GM12878 (cell line): Measurements from ENCODE around the gene VCP. TPM values are rescaled to one million over a fixed set of nuclear protein-coding genes. Genes with fewer than 3 reads are reported as not detected.

Experiments
- DPF2 ChIP-seq: fragments of 450-650 bp; IDR thresholded peaks from 2 replicates; pipeline ENCODE4 v1.6.1; 2017; ENCODE audit warnings: mild to moderate bottlenecking
- IKZF1 ChIP-seq: fragments of 450-650 bp; conservative IDR thresholded peaks from 2 replicates; pipeline ENCODE4 v1.6.1; 2017; ENCODE audit warnings: antibody characterized with exemption, mild to moderate bottlenecking
- MYB ChIP-seq: fragments of 150-350 bp; IDR thresholded peaks from 2 replicates; pipeline ENCODE4 v1.6.1; 2014; ENCODE audit warnings: mild to moderate bottlenecking, low read depth, low read length, borderline replicate concordance
- POLR2A ChIP-seq: IDR thresholded peaks from 2 replicates; pipeline ENCODE4 v1.6.1; 2011; ENCODE audit warnings: low read depth, mild to moderate bottlenecking, low read length
- SIN3A ChIP-seq: IDR thresholded peaks from 2 replicates; pipeline ENCODE4 v1.6.1; 2012; ENCODE audit warnings: low read depth, low read length, improper control_type of control experiment
- SMARCA5 ChIP-seq: fragments of 450-650 bp; IDR thresholded peaks from 2 replicates; pipeline ENCODE4 v1.6.1; 2017; ENCODE audit warnings: mild to moderate bottlenecking
- SP1 ChIP-seq: IDR thresholded peaks from one replicate; pipeline ENCODE4 v1.6.1; 2011; ENCODE audit warnings: low read depth, low read length
- STAT1 ChIP-seq: fragments of 450-650 bp; conservative IDR thresholded peaks from 2 replicates; pipeline ENCODE4 v1.6.1; 2014; ENCODE audit warnings: antibody characterized with exemption, mild to moderate bottlenecking
- ZNF274 ChIP-seq: IDR thresholded peaks from one replicate; pipeline ENCODE4 v1.8.0; 2011; ENCODE audit not compliant: insufficient read length, insufficient read depth
- polyA plus RNA-seq, 11 experiments: library from polyadenylated mRNA; depleted of rRNA in 4 of 11; unstranded in 6 of 11; stranded (reverse) in 5 of 11; fragments of >200 nt; fragmentation: Nextera tagmentation in 4 of 11; fragmentation: Illumina TruSeq in 1 of 11; extraction: Ambion mirVana in 4 of 11; extraction: Trizol in 1 of 11; gene quantifications; 1 replicate in 1 of 11; 2 replicates in 10 of 11; pipeline versions ENCODE4 v1.2.1 to v1.2.3, GENCODE V29; 2011 to 2016; ENCODE audit warnings: inconsistent platforms in 2 of 11, missing spikeins in 2 of 11, low read depth in 1 of 11
- total RNA-seq, 4 experiments: library from RNA; depleted of rRNA in 3 of 4; stranded (reverse); fragments of >200 nt in 3 of 4; fragmentation: Illumina TruSeq in 1 of 4; extraction: Trizol in 1 of 4; gene quantifications; 2 replicates each; pipeline versions ENCODE4 v1.2.1 to v1.2.3, GENCODE V29; 2013 to 2021
- TF ChIP-seq, protein P1 (sequence below): fragments of 450-650 bp; IDR thresholded peaks from 2 replicates; pipeline ENCODE4 v1.6.1; 2018; ENCODE audit warnings: borderline replicate concordance, mild to moderate bottlenecking; ENCODE audit not compliant: partially characterized antibody
- TF ChIP-seq, protein P2 (sequence below): IDR thresholded peaks from 2 replicates; pipeline ENCODE4 v1.6.1; 2011; ENCODE audit warnings: low read depth, low read length, improper control_type of control experiment, borderline replicate concordance
- TF ChIP-seq, protein P3 (sequence below): IDR thresholded peaks from 2 replicates; pipeline ENCODE4 v1.6.1; 2012; ENCODE audit warnings: low read depth, low read length, improper control_type of control experiment
- TF ChIP-seq, protein P4 (sequence below): IDR thresholded peaks from 2 replicates; pipeline ENCODE4 v1.6.1; 2012; ENCODE audit warnings: low read depth, low read length, improper control_type of control experiment
- TF ChIP-seq, protein P5 (sequence below): fragments of 450-650 bp; conservative IDR thresholded peaks from 2 replicates; pipeline ENCODE4 v1.6.1; 2017; ENCODE audit warnings: mild to moderate bottlenecking, moderate library complexity

VCP gene
- total and polyA plus RNA-seq, 10 of the 15 experiments (the other 5 are each of a cell fraction or from before 2014, with no cell fraction given): 7.4 to 327 (median 244) TPM

DNA sequence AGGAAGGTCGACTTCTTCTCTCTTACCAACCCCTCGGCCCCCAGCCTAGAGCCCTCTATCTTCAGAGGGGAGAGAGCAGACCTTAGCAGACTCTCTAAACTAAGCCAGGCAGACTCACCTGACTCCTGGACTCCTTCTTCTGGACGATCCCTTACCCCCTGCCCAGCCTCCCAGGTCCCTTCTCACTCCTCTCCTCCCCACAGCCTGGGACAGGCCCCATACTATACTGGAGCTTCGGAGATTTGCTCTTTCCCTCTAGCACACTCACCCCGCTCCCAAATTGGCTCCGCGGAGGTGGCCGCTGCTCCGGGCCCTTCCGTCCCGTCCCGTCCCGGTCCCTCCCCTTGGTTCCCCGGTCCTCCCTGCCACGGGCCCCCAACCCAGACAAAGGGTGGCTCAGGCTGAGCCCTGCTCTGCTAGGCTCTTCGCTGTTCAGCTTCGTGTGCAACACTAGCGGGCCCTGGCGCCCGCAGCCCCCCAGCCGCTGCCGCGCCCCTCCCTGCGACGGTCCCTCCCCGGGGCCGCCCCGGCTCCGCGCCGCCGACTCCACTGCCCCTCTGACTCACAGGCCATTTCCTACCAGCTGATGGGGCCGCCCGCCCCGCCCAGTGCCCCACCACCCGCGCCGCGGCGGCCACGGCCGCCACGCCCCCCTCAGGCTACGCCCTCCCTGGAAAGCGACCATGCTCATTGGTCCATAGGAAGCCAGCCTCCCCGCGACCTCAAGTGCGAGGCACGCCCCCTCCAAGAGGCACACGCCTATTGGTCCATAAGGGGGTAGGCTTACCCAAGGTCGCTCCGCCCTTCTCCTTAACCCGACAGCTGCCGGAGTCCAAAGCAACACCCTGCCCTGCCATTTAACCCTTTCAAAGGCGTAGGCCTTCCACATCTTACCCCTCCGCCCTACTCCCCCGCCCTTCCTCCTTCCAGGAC, 38.8 kb upstream of the VCP start (continued):
- TF ChIP-seq, protein P1, sequence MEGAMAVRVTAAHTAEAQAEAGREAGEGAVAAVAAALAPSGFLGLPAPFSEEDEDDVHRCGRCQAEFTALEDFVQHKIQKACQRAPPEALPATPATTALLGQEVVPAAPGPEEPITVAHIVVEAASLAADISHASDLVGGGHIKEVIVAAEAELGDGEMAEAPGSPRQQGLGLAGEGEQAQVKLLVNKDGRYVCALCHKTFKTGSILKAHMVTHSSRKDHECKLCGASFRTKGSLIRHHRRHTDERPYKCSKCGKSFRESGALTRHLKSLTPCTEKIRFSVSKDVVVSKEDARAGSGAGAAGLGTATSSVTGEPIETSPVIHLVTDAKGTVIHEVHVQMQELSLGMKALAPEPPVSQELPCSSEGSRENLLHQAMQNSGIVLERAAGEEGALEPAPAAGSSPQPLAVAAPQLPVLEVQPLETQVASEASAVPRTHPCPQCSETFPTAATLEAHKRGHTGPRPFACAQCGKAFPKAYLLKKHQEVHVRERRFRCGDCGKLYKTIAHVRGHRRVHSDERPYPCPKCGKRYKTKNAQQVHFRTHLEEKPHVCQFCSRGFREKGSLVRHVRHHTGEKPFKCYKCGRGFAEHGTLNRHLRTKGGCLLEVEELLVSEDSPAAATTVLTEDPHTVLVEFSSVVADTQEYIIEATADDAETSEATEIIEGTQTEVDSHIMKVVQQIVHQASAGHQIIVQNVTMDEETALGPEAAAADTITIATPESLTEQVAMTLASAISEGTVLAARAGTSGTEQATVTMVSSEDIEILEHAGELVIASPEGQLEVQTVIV: no peak
- TF ChIP-seq DPF2 (peak; percentile 66; the same call in 1 of the 2 replicates), ZNF274 (no peak), SIN3A (peak; percentile 52; the same call in 1 of the 2 replicates), SMARCA5 (peak; percentile 35; the same call in 1 of the 2 replicates), STAT1 (no peak), MYB (no peak), POLR2A (peak; percentile 62; the same call in 1 of the 2 replicates), SP1 (peak; percentile 92), IKZF1 (peak; percentile 31; the same call in 1 of the 2 replicates)
- TF ChIP-seq, protein P2, sequence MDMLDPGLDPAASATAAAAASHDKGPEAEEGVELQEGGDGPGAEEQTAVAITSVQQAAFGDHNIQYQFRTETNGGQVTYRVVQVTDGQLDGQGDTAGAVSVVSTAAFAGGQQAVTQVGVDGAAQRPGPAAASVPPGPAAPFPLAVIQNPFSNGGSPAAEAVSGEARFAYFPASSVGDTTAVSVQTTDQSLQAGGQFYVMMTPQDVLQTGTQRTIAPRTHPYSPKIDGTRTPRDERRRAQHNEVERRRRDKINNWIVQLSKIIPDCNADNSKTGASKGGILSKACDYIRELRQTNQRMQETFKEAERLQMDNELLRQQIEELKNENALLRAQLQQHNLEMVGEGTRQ: no peak
- TF ChIP-seq, protein P3, sequence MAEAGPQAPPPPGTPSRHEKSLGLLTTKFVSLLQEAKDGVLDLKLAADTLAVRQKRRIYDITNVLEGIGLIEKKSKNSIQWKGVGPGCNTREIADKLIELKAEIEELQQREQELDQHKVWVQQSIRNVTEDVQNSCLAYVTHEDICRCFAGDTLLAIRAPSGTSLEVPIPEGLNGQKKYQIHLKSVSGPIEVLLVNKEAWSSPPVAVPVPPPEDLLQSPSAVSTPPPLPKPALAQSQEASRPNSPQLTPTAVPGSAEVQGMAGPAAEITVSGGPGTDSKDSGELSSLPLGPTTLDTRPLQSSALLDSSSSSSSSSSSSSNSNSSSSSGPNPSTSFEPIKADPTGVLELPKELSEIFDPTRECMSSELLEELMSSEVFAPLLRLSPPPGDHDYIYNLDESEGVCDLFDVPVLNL: 0 out of 2 replicates have a peak, but pooled peaks have one; percentile 29
- TF ChIP-seq, protein P4, sequence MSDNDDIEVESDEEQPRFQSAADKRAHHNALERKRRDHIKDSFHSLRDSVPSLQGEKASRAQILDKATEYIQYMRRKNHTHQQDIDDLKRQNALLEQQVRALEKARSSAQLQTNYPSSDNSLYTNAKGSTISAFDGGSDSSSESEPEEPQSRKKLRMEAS: 0 out of 2 replicates have a peak, but pooled peaks have one; percentile 22
- TF ChIP-seq, protein P5, sequence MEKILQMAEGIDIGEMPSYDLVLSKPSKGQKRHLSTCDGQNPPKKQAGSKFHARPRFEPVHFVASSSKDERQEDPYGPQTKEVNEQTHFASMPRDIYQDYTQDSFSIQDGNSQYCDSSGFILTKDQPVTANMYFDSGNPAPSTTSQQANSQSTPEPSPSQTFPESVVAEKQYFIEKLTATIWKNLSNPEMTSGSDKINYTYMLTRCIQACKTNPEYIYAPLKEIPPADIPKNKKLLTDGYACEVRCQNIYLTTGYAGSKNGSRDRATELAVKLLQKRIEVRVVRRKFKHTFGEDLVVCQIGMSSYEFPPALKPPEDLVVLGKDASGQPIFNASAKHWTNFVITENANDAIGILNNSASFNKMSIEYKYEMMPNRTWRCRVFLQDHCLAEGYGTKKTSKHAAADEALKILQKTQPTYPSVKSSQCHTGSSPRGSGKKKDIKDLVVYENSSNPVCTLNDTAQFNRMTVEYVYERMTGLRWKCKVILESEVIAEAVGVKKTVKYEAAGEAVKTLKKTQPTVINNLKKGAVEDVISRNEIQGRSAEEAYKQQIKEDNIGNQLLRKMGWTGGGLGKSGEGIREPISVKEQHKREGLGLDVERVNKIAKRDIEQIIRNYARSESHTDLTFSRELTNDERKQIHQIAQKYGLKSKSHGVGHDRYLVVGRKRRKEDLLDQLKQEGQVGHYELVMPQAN: peak; percentile 79
